NCI-H345 treated with DMSO at 0.1 percent for 48 hours (cell line): ENCODE data around the gene NSG1.

ENCODE experiments used
- DNase-seq: peaks from one replicate; lab custom pipeline; 2025; ENCODE audit not compliant: unreplicated experiment; lab: John Stamatoyannopoulos, UW

The NSG1 gene

DNA sequence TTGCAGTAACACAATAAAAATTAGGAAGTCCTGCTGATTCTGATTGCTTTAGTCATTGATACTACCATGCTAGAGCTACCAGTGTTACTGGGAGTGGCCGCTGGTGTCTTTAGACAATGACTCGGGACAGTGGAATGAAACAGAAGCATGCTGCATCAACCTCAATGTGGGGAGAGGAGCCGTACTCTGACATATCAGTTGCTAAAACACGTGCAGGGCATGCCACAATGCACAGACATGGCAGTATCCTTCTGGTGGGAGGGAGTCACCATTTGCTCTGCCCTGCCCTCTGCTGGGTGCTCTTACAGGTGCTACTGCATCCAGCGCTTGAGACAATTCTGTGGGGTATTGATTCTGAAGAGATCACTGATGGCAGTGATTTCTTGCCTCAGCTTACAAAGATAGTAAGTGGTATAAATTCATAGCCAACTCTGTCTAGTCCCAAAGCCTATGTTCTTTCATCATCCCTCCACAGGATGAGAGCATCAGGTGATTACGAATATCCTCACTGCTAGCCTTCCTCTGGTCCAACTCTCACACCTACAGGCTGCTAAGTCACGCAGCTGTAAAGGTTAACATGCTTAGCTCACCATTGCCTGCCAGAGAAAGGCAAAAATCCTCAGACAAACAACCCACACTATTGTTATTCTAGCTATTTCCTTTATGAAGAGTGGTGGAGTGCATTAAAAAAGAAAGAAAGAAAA, 43.7 kb downstream of the NSG1 start:
- peak; percentile 9 for DNase-seq

- DNase-seq = no peak
Measured at GRCh38 chr4:4432341-4433125, 45.6 kb downstream of the NSG1 start.

- no peak for DNase-seq
Measured at GRCh38 chr4:4433941-4434340, 47.0 kb downstream of the NSG1 start.

DNA sequence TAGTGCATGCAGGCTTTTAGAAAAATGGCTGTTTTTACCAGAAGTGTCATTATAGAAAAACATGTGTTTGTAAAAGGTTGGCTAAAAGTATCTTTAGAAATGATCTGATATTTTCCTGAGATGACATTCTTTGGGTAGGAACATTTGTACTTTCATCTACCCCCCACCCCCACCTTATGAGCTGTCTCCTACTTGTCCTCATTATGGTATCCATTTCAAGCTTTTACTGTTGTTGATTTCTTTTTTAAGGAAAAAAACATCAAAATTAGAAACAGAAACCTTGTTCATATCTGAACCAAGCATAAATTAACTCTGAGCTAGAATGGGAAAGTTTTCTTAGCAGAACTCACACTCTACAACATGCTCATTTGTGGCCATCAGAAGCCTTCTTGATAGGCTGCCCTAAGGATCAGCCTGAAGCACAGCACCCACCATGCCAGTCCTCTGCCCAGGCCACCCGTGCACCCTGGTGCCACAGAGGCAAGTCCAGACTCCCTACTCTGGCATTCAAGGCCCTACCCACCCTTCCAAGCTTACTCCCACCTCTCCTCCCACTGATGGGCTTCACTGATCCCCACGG, 49.4 kb downstream of the NSG1 start:
- no peak for DNase-seq

- DNase-seq = no peak
Measured at GRCh38 chr4:4437798-4438470, 51.0 kb downstream of the NSG1 start.

DNA sequence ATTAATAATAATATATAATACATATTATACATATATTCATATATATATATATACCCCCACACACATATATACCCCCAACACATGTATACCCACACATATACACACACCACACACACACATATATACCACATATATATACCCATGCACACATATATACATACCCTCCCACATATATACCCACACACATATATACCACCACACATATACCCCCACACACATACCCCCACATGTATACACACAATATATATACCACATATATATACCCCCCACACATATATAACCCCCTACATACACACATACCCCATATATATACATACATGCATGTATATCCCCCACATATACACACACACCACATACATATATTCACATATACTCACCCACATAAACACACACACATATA, 52.0 kb downstream of the NSG1 start:
- DNase-seq = no peak

DNA sequence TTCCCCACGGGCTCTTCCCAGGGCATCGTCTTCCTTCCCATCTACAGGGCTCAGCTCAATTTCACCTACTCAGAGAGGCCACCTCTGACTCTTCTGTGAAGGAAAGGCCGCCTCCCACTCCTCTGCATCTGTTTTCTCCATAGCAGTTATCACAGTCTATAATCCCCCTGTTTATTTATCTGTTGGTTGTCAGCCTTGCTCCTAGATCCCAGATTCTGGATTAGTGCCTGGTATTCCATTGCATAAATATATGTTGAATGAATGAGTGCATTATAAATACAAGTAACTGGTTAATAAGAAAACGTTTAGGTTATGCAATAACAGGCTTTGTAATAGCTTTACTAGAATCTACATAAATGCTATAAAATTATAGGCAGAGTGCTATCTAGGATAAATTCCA, 52.9 kb downstream of the NSG1 start:
- DNase-seq = no peak

DNA sequence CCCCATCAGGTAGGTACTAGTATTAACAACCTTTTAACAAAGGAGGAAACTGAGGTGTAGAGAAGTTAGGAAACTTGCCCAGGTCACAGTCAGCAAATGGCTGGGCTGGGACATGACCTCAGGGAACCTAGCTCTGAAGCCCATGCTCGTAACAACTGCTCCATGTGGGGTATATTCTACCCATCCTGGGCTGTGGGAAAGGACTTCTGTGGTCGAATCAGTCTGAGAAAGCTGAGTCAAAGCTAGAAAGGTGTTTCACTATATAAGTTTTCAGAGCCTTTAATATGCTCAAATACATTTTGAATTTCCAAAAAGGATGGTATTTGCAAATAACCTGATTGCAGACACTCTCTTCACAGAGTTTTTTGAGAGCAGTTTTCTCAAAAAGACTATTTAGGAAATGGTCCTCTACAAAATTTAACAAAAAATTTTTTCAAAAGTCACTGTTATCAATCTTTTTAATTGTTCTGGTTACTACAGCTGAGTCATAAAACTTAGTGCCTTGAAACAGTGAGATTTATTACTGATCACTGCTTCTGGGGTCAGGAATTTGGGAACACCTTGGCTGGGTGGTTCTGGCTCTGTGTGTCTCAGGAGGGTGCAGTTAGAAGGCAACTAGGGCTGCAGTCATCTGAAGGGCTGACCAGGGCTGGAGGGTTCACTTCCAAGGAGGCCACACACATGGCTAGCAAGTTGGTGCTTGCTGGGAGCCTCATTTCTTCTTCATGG, 53.6 kb downstream of the NSG1 start:
- DNase-seq = no peak

DNA sequence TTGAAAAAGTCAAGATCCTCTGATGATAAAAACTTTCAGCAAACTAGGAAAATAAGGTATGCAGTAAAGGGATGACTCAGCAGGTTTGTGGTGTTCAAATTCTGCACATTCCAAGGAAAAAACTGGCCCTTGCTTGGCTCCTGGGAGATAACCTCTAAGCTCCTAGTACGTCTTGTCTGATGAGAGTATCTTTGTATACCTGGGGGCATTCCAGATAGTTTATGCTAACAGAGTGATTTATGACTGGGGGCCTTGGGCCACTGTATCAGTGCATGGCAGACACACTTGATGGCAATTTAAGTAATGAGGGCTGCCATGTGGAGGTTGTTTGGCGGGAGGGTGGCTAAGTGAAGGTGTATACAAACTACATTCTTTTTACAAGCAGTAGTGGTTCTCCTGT, 56.9 kb downstream of the NSG1 start:
- DNase-seq = no peak

DNA sequence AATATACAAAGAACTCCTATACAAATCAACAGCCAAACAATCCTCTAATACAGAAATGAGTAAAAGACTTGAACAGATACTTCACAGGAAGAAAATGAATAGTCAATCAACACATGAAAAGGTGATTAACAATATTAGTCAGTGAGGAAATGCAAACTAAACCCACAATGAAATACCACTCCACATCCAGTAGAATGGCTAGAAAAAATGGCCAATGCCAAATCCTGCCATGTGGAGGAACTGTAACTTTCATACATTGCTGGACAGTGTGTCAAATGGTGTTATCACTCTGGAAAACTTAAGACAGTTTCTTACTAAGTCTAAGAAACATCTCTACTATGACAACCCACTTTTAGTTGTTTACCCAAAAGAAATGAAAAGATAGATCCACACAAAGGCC, 59.5 kb downstream of the NSG1 start:
- DNase-seq = no peak

DNA sequence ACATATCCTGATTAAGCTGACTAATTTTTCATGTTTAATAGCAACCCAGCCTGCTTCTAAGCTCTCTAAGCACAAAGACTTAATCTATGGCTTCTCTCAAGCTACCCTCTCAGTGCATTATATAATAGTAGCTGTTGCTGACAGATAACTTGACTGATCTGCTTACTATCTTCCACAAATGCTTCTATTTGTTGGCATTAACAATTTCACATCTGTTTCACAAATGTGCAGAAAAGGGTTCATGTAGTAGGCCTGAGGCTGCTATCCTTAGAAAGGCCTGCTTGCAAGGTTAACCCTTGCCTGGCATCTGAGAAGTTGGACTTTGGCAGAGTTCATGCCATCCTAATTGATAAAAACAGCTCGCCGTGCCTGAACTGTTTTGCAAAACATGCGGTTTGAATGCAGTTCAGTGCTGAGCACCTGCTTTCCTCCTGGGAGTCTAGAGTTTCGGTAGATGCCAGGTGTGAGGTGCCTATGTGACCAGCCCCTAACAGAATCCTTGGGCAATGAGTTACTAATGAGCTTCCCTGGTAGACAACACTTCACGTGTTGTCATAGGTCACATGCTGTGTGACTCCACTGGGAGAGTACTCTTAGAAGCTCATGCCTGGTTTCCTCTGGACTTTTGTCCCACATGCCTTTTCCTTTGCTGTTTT, 68.4 kb downstream of the NSG1 start:
- peak; percentile 20 for DNase-seq

DNA sequence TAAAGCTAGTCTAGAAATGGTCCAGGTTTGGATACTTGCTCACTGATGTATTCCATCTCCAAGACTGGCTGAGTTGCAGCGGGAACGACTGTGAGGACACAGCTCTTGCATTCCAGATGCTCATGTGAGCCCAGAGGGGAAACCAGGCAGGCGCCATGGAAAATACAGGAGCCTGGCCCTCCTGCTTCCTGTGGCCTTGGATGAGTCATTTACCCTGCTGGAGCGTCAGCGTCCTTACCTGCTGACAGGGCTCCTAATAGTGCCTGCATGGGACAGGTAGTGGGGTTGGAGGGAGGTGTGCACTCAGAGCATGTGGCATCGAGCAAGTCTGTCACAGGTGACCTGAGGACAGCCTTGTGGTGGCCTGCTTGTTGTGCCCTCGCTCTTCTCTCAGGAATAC, 69.4 kb downstream of the NSG1 start:
- DNase-seq = no peak

DNA sequence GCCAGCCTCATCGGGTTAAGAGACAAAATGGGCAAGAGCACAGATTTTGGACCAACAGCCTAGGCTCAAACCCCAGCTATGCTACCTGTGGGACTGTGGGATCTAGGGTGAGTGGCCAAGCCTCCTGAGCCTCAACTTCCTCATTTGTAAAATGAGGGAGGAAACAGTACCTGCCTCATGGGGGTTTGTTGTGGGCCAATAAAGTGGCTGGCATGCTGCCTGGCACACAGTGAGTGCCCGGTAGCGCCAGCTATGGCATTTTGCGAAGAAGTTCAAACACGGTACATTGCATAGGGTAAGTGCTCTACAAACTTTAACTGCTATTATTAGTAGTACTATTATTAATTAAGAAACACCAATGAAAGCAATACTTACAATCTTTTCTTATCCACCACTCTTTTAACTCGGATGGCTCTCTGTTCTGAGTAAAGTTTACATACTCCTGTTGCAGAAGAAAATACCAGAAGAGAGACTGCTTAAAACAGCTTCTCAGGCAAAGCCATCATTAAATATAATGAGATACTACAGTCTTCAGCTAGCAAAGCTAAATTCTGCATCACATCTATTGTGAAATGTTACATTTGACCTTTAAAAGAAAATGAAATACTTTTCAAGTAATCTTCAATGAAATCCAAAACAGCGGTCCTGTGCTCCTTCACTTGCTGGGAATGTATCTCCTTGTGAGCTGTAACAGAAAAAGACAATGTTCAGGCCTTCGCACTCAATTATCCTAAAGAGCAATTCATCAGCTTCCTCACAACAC, 70.1 kb downstream of the NSG1 start:
- no peak for DNase-seq

DNA sequence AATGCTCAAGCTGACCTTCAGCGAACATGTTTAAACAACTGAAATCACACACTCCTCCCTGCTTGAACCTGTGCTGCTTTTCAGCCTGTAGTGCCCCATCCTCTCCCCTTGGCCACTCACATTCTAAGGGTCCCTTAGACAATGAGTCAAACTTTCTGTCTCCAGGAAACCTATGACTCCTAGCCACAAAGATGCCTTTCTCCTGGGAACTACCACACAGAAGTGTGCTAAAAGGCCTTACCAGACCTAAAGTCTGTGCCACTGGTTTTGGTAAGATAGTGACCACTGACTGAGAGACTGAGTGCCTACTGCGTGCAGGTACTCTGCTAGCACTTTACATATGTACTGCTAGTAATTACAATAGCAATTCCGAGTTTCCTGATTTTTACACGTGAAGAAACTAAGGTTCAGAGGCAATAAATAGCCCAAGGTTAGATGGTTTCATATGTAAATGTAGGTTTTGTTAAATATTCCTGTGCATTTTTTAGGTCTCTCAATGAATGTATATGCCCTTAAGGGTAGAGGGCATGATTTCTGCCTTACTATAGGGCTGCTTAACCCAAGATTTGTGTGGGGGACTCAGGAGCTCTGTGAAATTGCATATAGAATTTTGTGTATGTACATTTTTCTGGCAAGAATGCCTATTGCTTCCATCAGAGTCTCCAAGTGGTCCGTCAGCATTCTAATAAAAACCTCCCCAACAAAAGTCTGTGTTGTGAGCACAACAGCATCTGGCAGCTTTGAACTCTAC, 71.1 kb downstream of the NSG1 start:
- DNase-seq = no peak

- DNase-seq = no peak
Measured at GRCh38 chr4:4459181-4459580, 72.3 kb downstream of the NSG1 start.

DNA sequence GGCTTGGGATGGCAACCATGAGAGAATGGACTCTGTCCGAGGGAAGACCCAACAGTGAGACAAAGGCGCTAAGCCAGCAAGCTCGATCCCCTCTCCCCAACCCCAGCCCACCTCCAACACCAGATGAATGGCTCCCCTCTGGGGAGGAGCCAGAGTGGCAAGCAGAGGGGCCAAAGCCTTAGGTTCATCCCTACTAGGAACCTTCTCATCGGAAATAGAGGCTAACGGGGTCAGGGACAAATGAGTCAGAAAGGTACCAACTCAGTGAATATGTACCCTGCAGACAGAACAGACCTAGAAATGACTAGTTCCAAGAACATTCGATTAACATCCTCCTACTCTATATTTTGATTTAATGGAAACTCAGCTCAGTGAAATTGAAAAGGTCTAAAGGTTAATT, 73.9 kb downstream of the NSG1 start:
- no peak for DNase-seq

DNA sequence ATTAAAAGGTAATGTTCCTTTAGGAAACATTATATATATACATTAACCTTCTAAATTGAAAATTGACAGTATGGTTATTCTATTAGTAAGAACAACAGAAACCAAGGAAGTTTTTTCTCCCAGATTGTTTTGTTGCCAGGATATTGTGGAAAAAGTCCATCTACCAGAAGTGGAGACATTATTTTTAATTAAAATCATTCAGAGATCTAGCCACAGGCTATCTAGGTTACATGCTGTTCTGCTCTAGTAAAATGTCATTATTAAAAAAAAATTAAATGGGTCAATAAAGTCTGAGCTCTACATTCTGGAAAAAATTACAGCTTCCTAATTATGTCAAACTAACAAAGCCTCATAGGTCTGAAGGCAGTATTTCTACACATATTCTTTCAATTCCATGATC, 74.3 kb downstream of the NSG1 start:
- no peak for DNase-seq

DNA sequence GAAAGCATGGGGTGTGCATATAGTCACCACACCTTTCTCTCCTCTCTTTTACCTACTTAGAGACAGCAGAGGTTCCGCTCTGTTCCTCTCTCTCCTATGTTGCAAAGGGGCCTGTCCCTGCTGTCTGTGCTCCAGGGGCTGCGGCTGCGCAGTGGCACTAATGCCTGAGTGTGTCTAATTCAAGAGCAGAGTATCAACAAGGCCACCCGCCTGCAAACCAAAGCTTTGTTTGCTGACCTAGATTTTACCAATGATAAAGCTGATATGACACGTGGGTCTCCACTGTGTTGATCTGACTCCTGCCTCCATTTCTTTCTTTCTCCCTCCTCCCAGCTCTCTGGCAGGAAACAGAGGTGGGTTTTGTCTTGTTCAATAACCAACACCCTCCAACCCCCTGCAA, 74.9 kb downstream of the NSG1 start:
- DNase-seq = no peak

DNA sequence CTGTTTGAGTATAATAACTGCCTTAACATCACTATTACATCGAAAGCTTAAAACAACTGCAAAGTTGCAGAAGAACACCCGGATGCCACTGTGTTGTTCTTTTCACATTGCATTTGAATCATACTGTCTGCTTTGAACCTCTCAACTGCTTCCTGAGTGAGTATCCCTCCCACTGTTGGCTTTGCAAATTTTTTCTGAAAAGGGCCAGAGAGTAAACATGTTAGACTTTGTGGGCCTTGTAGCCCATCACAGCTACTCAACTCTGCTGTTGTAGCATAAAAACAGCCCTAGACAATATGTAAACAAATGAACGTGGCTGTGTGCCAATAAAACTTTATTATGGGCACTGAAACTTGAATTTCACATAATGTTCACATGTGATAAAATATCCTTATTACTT, 76.1 kb downstream of the NSG1 start:
- no peak for DNase-seq
